DLD1 (cell line): Measurements from ENCODE around the gene FAM149A.

Source experiments
- in situ Hi-C: cut with HindIII; loops from 2 replicates; pipeline ENCODE4 v1.10.0; 2017; ENCODE audit warnings: low sequenced_read_pairs

Gene FAM149A

GRCh38 chr4:186104890-186105646 is 564 bp downstream of the FAM149A start:
- in situ Hi-C loops: no loop called here

- in situ Hi-C loops: no loop called here
Observed at GRCh38 chr4:186105647-186106321, 1.3 kb downstream of the FAM149A start.

GRCh38 chr4:186107947-186108346 is 3.4 kb downstream of the FAM149A start:
- in situ Hi-C loops: no loop called here

GRCh38 chr4:186108391-186108790 is 3.9 kb downstream of the FAM149A start:
- in situ Hi-C loops: no loop called here

GRCh38 chr4:186109245-186109644 is 4.7 kb downstream of the FAM149A start:
- in situ Hi-C loops: no loop called here

GRCh38 chr4:186116697-186117096 is 12.2 kb downstream of the FAM149A start:
- in situ Hi-C loops: no loop called here

- in situ Hi-C loops: no loop called here
Observed at GRCh38 chr4:186118582-186118981, 14.1 kb downstream of the FAM149A start.

- in situ Hi-C loops: no loop called here
Observed at GRCh38 chr4:186121057-186121456, 16.6 kb downstream of the FAM149A start.

- in situ Hi-C loops: no loop called here
Observed at GRCh38 chr4:186128842-186129241, 24.3 kb downstream of the FAM149A start.

GRCh38 chr4:186131935-186132334 is 27.4 kb downstream of the FAM149A start:
- in situ Hi-C loops: no loop called here

GRCh38 chr4:186132577-186133242 is 28.2 kb downstream of the FAM149A start:
- in situ Hi-C loops: no loop called here

- in situ Hi-C loops: no loop called here
Observed at GRCh38 chr4:186134257-186134656, 29.8 kb downstream of the FAM149A start.

- in situ Hi-C loops: no loop called here
Observed at GRCh38 chr4:186134861-186135260, 30.4 kb downstream of the FAM149A start.

GRCh38 chr4:186137196-186137794 is 32.8 kb downstream of the FAM149A start:
- in situ Hi-C loops: no loop called here

- in situ Hi-C loops: no loop called here
Observed at GRCh38 chr4:186144198-186144945, 39.9 kb downstream of the FAM149A start.

GRCh38 chr4:186144946-186145569 is 40.6 kb downstream of the FAM149A start:
- in situ Hi-C loops: no loop called here

GRCh38 chr4:186146458-186146857 is 42.0 kb downstream of the FAM149A start:
- in situ Hi-C loops: no loop called here

GRCh38 chr4:186148336-186148975 is 44.0 kb downstream of the FAM149A start:
- in situ Hi-C loops: no loop called here

- in situ Hi-C loops: no loop called here
Observed at GRCh38 chr4:186149872-186150271, 45.4 kb downstream of the FAM149A start.

GRCh38 chr4:186150926-186151325 is 46.4 kb downstream of the FAM149A start:
- in situ Hi-C loops: no loop called here
